Right cardiac atrium (tissue), 5 donors: Measurements from ENCODE around the gene NDUFS6. TPM values are rescaled to one million over a fixed set of nuclear protein-coding genes. Genes with fewer than 3 reads are reported as not detected.

ENCODE experiments used
- ATAC-seq, 2 donors: fragments of 200-7000 bp; cut with Tn5 transposase; one replicate each; pipeline versions ENCODE4 v1.8.0 to v1.9.1; 2020; ENCODE audit warnings: moderate library complexity in 2 of 2, mild to moderate bottlenecking in 1 of 2
- DNase-seq, 3 donors: peaks; one replicate each; pipeline ENCODE4 v3.0.0-alpha.2; 2020
- H3K27ac ChIP-seq: one replicate; pipeline ENCODE4 v1.5.1; 2013; ENCODE audit warnings: mild to moderate bottlenecking, low read length, control low read depth, moderate library complexity
- H3K27me3 ChIP-seq: one replicate; pipeline ENCODE4 v1.6.1; 2013; ENCODE audit not compliant: control insufficient read depth, insufficient read depth
- H3K4me1 ChIP-seq: one replicate; pipeline ENCODE4 v1.6.1; 2013; ENCODE audit warnings: low read length; ENCODE audit not compliant: control insufficient read depth, insufficient read depth
- H3K4me3 ChIP-seq: one replicate; pipeline ENCODE4 v1.5.1; 2013; ENCODE audit warnings: low read length, control low read depth
- H3K9me3 ChIP-seq: one replicate; pipeline ENCODE4 v1.6.1; 2013; ENCODE audit warnings: low read length; ENCODE audit not compliant: control insufficient read depth
- WGBS: extraction: QIAGEN DNeasy Blood & Tissue Kit; methylation state at CpG from one replicate; pipeline ENCODE4 v1.1.7; 2013; 5-methylcytosine and 5-hydroxymethylcytosine counted together
- intact Hi-C, 4 donors: fragments of 100-400 bp; cut with DNase I; formaldehyde crosslinking; loops; one replicate each; pipeline versions ENCODE4 v1.11.0 to v1.14.0; 2022 to 2023
- long read RNA-seq, 4 donors: library from polyadenylated mRNA; unstranded; transcript quantifications; one replicate each; pipeline ENCODE4 v2.0.0, GENCODE V29; 2020 to 2021
- polyA plus RNA-seq: library from polyadenylated mRNA; stranded (reverse); fragments of 200-250 nt; gene quantifications from one replicate; pipeline ENCODE4 v1.2.3, GENCODE V29; 2013
- total RNA-seq, 4 donors: library from RNA; stranded (reverse); fragmentation: NEBNext Ultra II Directional; extraction: Animal tissue kit (Norgen Biotek cat#: 25700); gene quantifications; one replicate each; pipeline ENCODE4 v1.2.1, GENCODE V29; 2021
- donor health status: healthy with polysubstance abuse.
- donor health status: DM: no; HTN: yes; CAD: no.
- donor health status: DM: no; HTN: no; CAD: no.
- donor health status: DM: no; HTN: yes; CAD: no; lungs with severe emphysema.
- donor health status: DM: yes; HTN: yes; CAD: no.

NDUFS6 gene
- total RNA-seq (10 to 100 TPM; 64.1 to 90.1 (median 76.8) TPM), polyA plus RNA-seq (216 TPM)
- long read RNA-seq, donor 1, transcript NDUFS6-201 (4 exons, 1,082 nt), result major isoform, 73 of 76 reads
- long read RNA-seq, donor 1, partial matches to known transcripts, result 2 of 76 reads
- long read RNA-seq, donor 1, other reads (novel, unspliced or antisense), result 1 of 76 reads
- long read RNA-seq, donor 2, transcript NDUFS6-201 (4 exons, 1,082 nt), result major isoform, 75 of 104 reads
- long read RNA-seq, donor 2, partial matches to known transcripts, result 26 of 104 reads
- long read RNA-seq, donor 2, other reads (novel, unspliced or antisense), result 3 of 104 reads
- long read RNA-seq, donor 3, transcript NDUFS6-201 (4 exons, 1,082 nt), result major isoform, 35 of 47 reads
- long read RNA-seq, donor 3, partial matches to known transcripts, result 5 of 47 reads
- long read RNA-seq, donor 3, other reads (novel, unspliced or antisense), result 7 of 47 reads
- long read RNA-seq, donor 4, transcript NDUFS6-201 (4 exons, 1,082 nt), result major isoform, 30 of 41 reads
- long read RNA-seq, donor 4, partial matches to known transcripts, result 10 of 41 reads
- long read RNA-seq, donor 4, other reads (novel, unspliced or antisense), result 1 of 41 reads

- Histone ChIP-seq H3K4me1 (peaks cover 2% of the 10 kb centered on the region), H3K27me3 (no peaks in the 10 kb centered on the region), H3K9me3 (no peaks in the 10 kb centered on the region), H3K4me3 (peak within 1 kb of the TSS; percentile 67), H3K27ac (peak within 1 kb of the TSS; percentile 84)
- DNase-seq, result peak; percentile 87 to 93 (median 93)
- peak; percentile 72 to 77 for ATAC-seq
- intact Hi-C loops, result no loop called here
- WGBS, result under 1% methylated on average over 69 of the region's 69 CpGs
Measured at GRCh38 chr5:1801222-1801966, at the start of gene NDUFS6. Gene NDUFS6 (plus strand): TSS chr5:1801407. CDS start chr5:1801418, 11 bp downstream.

DNA sequence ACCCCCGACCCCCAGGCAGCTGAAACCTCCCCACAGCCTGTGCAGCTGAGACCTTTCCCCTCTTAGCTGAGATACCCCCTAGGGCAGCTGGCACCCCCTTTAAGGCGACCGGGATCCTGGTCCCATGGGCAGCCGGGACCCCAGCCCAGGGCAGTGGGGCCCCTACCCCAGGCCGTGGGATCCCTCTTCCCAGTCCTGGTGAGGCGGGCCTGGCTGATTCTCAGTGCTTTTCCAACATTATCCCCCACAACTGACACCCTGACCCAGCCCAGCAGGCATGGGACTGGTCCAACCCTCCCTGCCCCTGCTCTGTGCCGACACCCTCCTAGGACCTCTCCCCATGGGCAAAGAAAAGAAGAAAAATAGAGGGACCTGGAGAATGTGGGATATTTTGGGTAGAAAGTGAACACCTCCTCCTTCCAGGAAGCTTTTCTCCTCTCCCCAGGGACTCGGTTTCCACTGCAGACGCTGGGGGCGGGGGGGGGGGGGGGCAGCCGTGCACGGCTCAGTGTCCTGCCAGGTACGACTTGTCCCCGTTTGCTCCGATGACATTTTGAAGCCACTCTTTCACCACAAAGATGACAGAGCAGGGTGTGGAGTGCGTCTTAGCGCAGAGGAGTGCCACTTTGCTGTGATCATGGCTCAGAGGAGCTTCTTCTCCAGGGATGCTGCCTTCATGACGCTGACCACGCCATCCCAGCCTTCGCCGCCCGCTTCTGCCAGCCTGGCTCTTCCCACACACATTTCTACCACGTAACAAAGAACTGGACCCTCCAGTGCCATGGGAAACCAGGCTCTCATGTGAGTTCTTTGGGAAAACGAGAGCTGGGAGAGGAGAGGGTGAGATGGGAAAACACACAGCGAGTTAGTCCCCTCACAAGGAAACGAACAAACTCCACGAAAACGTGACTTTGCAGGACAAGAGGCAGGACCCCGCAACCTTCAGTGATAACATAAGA lies 49.1 kb upstream of the NDUFS6 start:
- ATAC-seq, result no peak
- Histone ChIP-seq H3K4me3 (no peak overlapping the region), H3K27me3 (no peaks in the 10 kb centered on the region), H3K4me1 (no peaks in the 10 kb centered on the region), H3K9me3 (no peaks in the 10 kb centered on the region), H3K27ac (no peak overlapping the region)
- intact Hi-C loops, result no loop called here
- DNase-seq, result no peak
- WGBS, result 74% methylated on average over 29 of the region's 29 CpGs

DNA sequence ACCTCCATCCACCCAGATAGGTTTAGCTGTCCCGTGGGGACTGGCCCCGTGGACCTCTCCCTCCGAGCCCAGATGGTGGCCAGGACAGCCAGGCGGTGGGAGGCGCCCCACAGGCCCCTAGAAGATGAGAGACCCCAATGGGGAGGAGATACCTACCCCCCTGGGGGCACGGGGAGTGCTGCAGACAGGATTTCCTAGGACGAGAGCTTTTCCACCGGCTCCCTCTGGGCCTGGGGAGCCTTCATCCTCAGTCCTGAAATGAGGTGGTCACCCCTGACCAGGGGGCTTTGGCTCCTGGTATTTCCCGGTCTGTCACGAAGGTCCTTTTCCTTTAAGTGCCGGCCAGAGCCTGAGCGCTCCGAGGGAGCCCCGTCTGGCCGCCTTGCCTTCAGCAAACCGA lies 48.3 kb upstream of the NDUFS6 start:
- H3K4me3 ChIP-seq, result no peak overlapping the region
- 74% methylated on average over 16 of the region's 16 CpGs for WGBS
- DNase-seq, result no peak
- ATAC-seq, result no peak
- H3K4me1 ChIP-seq, result no peaks in the 10 kb centered on the region
- H3K9me3 ChIP-seq, result no peaks in the 10 kb centered on the region
- no peak overlapping the region for H3K27ac ChIP-seq
- intact Hi-C loops, result no loop called here
- no peaks in the 10 kb centered on the region for H3K27me3 ChIP-seq

DNA sequence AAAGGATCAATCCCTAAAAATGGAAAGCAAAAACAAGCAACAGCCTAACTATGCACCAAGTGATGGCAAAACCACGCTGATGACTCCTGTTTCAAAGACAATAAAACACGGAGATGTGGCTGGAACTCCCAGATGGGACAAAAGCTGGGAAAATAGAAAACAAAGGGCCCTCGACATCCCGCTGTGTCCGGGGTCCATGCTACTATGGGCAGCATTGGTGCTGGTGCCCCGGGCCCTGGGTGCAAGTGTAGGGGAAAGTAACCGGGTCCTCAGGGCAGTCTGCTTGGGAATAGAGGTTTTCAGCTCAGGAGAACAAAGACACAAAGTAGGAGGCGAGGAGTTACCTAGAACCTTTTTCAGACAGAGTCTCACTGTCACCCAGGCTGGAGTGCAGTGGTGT lies 47.7 kb upstream of the NDUFS6 start:
- intact Hi-C loops, result no loop called here
- DNase-seq, result no peak
- Histone ChIP-seq H3K4me1 (no peaks in the 10 kb centered on the region), H3K27me3 (no peaks in the 10 kb centered on the region), H3K4me3 (no peak overlapping the region), H3K27ac (no peak overlapping the region), H3K9me3 (no peaks in the 10 kb centered on the region)
- WGBS, result 86% methylated on average over 8 of the region's 8 CpGs
- no peak for ATAC-seq

DNA sequence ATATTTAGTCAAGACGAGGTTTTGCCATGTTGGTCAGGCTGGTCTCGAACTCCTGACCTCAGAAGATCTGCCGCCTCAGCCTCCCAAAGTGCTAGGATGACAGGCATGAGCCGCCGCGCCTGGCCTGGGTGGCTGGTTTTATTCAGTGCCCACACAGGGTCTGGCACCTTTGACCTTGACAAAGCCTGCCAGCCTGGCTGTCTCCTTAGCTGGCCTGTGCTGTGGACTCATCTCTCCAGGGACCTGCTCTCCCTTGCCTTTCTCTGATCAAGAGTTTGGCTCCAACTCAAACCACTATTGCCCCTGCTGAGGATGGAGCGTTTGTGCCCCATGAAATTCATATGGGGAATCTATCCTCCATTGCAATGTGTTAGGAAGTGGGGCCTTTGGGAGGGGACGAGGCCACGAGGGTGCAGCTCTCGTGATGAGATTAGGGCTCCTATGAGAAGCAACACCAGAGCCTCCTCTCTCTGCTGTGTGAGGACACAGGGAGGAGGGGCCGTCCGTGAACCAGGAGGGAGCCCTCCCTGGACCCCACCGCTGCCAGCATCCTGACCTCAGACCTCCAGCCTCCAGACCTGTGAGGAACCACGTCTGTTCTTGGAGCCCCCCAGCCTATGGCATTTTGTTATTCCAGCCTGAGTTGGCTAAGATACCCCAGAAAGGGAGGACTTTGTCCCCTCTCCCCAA lies 46.5 kb upstream of the NDUFS6 start:
- no peak overlapping the region for H3K4me3 ChIP-seq
- WGBS, result 74% methylated on average over 14 of the region's 14 CpGs
- DNase-seq, result no peak
- no peaks in the 10 kb centered on the region for H3K9me3 ChIP-seq
- H3K27ac ChIP-seq, result no peak overlapping the region
- no peaks in the 10 kb centered on the region for H3K4me1 ChIP-seq
- intact Hi-C loops, result no loop called here
- ATAC-seq, result no peak
- no peaks in the 10 kb centered on the region for H3K27me3 ChIP-seq

GRCh38 chr5:1755321-1755949 lies 45.8 kb upstream of the NDUFS6 start:
- no peak overlapping the region for H3K27ac ChIP-seq
- H3K9me3 ChIP-seq, result no peaks in the 10 kb centered on the region
- intact Hi-C loops, result no loop called here
- DNase-seq, result no peak
- H3K27me3 ChIP-seq, result no peaks in the 10 kb centered on the region
- no peak for ATAC-seq
- WGBS, result 69% methylated on average over 14 of the region's 14 CpGs
- no peaks in the 10 kb centered on the region for H3K4me1 ChIP-seq
- no peak overlapping the region for H3K4me3 ChIP-seq

DNA sequence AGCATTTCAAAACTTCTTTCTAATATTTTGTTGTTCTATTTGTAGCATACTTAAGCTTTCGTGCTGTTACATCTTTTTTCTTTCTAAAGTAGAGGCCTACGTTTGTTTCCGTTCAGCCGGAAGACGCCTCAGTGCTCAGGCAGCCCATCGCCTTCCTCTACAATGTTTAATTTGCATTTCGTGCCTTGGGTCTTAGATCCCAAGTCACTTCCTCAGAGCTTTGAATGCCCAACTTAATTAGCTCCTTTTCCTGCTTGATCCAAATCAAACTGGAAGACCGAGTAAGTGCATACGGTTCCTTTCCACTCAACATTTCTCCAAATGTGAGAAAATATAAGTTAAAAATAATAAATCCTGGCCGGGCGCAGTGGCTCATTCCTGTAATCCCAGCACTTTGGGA lies 44.7 kb upstream of the NDUFS6 start:
- H3K9me3 ChIP-seq, result no peaks in the 10 kb centered on the region
- 68% methylated on average over 11 of the region's 11 CpGs for WGBS
- ATAC-seq (no peak), DNase-seq (no peak)
- no peaks in the 10 kb centered on the region for H3K27me3 ChIP-seq
- no peak overlapping the region for H3K4me3 ChIP-seq
- no peaks in the 10 kb centered on the region for H3K4me1 ChIP-seq
- no peak overlapping the region for H3K27ac ChIP-seq
- intact Hi-C loops, result no loop called here

GRCh38 chr5:1757511-1757910 lies 43.7 kb upstream of the NDUFS6 start:
- Histone ChIP-seq H3K27me3 (no peaks in the 10 kb centered on the region), H3K4me3 (no peak overlapping the region), H3K27ac (no peak overlapping the region), H3K4me1 (no peaks in the 10 kb centered on the region), H3K9me3 (no peaks in the 10 kb centered on the region)
- DNase-seq (no peak), ATAC-seq (no peak)
- WGBS, result 87% methylated on average over 10 of the region's 10 CpGs
- intact Hi-C loops, result no loop called here

DNA sequence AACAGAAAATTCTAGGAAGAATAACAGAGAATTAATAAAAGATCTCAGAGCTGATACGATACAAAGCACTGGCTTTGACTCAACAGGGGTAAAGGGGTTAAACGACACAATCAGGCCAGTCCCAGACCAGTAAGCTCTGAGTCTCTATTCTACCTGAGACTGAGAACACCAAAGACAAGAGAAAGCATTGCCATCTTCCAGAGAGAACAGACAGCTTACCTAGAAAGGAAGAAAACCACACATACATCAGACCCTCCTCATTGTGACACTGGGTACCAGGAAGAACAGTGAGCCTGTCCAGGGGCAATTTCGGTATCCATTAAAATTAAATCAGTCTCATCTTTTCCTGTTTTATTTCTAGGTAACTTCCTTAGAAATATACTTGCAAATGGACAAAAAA lies 42.6 kb upstream of the NDUFS6 start:
- 79% methylated on average over 3 of the region's 3 CpGs for WGBS
- H3K27ac ChIP-seq, result no peak overlapping the region
- intact Hi-C loops, result no loop called here
- no peak overlapping the region for H3K4me3 ChIP-seq
- ATAC-seq (no peak), DNase-seq (no peak)
- no peaks in the 10 kb centered on the region for H3K9me3 ChIP-seq
- no peaks in the 10 kb centered on the region for H3K4me1 ChIP-seq
- H3K27me3 ChIP-seq, result no peaks in the 10 kb centered on the region
